GM18951 (cell line): ENCODE results near the gene TROAP.

Experiments
- POLR2A ChIP-seq: IDR thresholded peaks from 4 replicates; pipeline ENCODE4 v1.6.1; 2011; ENCODE audit warnings: mild to moderate bottlenecking; ENCODE audit not compliant: insufficient read length, insufficient read depth; ENCODE audit errors: extremely low read depth
- in situ Hi-C: fragments of 300-500 bp; cut with MboI; formaldehyde crosslinking; loops from one replicate; pipeline ENCODE4 v1.12.0; 2022; ENCODE audit warnings: low sequenced_read_pairs, mixed read lengths, inconsistent platforms; ENCODE audit not compliant: unreplicated experiment

Gene TROAP

GRCh38 chr12:49287876-49288275 lies 35.2 kb upstream of the TROAP start:
- no peak for TF ChIP-seq POLR2A
- in situ Hi-C loops = loop anchor here (5.0 kb wide), 1 partner anchor 54 kb away; no protein-coding TSS in a partner anchor

GRCh38 chr12:49288412-49288853 lies 34.6 kb upstream of the TROAP start:
- in situ Hi-C loops = loop anchor here (5.0 kb wide), 1 partner anchor 54 kb away; no protein-coding TSS in a partner anchor
- TF ChIP-seq POLR2A = no peak

- in situ Hi-C loops = loop anchor here (5.0 kb wide), 1 partner anchor 53 kb away; no protein-coding TSS in a partner anchor
Measured at GRCh38 chr12:49288922-49289555, 34.0 kb upstream of the TROAP start.

GRCh38 chr12:49292729-49293055 lies 30.4 kb upstream of the TROAP start:
- in situ Hi-C loops = no loop called here
- TF ChIP-seq POLR2A = no peak

More at GRCh38 chr12:49288922-49289555, 34.0 kb upstream of the TROAP start:
- TF ChIP-seq POLR2A = no peak

GRCh38 chr12:49293056-49293956 lies 29.7 kb upstream of the TROAP start:
- TF ChIP-seq POLR2A = no peak
- in situ Hi-C loops = no loop called here

GRCh38 chr12:49294086-49294803 lies 28.8 kb upstream of the TROAP start:
- no peak for TF ChIP-seq POLR2A
- in situ Hi-C loops = no loop called here

- in situ Hi-C loops = no loop called here
- no peak for TF ChIP-seq POLR2A
Measured at GRCh38 chr12:49294804-49295081, 28.3 kb upstream of the TROAP start.

GRCh38 chr12:49295082-49295936 lies 27.7 kb upstream of the TROAP start, which contains the start of gene PRPH:
Gene PRPH, plus strand, starts transcription at chr12:49295147. Its CDS starts 54 bp downstream, at chr12:49295201.
- no peak for TF ChIP-seq POLR2A
- in situ Hi-C loops = no loop called here

- in situ Hi-C loops = no loop called here
- no peak for TF ChIP-seq POLR2A
Measured at GRCh38 chr12:49296034-49296835, 26.8 kb upstream of the TROAP start.

GRCh38 chr12:49296836-49297694 lies 26.0 kb upstream of the TROAP start:
- no peak for TF ChIP-seq POLR2A
- in situ Hi-C loops = no loop called here

GRCh38 chr12:49297695-49298060 lies 25.4 kb upstream of the TROAP start:
- in situ Hi-C loops = no loop called here
- TF ChIP-seq POLR2A = no peak
